Fibroblast of lung (primary cell): ENCODE results near the gene CCDC3.

Source experiments
- CTCF ChIP-seq, 2 donors: IDR thresholded peaks in 1 of 2; conservative IDR thresholded peaks in 1 of 2; 1 replicate in 1 of 2; 2 replicates in 1 of 2; pipeline ENCODE4 v1.5.1; 2011 to 2012; ENCODE audit warnings: low read length in 2 of 2, control low read depth in 1 of 2, inconsistent platforms in 1 of 2, low read depth in 1 of 2, mild to moderate bottlenecking in 1 of 2
- EZH2 ChIP-seq: IDR thresholded peaks from 2 replicates; pipeline ENCODE4 v1.5.1; 2012; ENCODE audit warnings: low read length, control low read depth, mild to moderate bottlenecking; ENCODE audit errors: missing control alignments

- TF ChIP-seq CTCF (conservative IDR thresholded peaks at IDR 0.05 in 1 of 2, IDR thresholded peaks at IDR 0.05 in 1 of 2; ENCODE audit: low read depth in 1 of 2, low read length in 2 of 2) (no peak), EZH2 (no peak)
These were observed 127.0 kb downstream of the CCDC3 start for GRCh38 chr10:12874501-12874900.
